ENCODE results near the gene TM9SF2. TPM values are rescaled to one million over a fixed set of nuclear protein-coding genes. Genes with fewer than 3 reads are reported as not detected.

Gene TM9SF2
- total RNA-seq, 1 donor from 2014 or later = 84.3 TPM

DNA sequence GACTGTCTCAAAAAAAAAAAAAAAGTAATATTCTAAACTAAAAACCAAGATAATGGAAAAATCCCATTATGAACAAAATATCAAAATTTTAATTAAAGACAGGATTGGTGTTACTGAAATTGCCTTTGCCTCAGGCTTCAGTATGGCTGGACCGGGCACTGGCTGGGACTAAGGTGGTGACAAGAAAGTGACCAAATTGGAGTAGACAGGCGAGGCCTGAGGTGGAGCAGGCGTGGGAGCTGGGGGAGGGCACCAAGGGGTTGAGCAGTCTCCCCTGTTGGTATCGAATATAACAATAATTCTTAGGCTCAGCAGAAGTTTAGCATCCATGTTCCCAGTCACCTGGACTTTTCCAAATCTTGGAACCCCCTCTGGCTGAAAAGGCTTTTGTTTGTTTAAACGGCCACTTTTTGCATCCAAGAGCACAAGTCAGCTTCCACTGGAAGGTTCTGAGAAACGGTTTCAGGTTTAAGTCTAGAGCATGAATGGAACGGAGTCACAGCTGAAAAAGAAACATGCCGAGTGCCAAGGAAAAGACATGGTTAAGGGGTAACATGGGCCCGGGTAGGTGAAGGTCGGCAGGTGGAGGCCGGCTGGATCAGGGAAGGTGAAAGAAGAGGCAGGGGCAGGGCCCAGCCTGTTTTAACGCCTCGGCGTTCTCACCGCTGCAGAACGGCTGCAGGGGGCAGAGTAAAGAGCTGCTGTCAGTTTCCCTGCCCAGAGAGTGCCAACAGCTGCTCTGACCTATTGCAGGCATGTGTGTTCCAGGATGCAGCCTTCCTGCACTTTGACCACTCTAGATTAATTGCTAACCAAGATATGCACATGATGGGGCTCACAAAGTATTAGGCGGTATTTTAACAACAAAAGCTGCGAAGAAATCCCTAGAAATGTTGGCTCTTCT lies 104.4 kb downstream of the TM9SF2 start:
- DNase-seq (ENCODE audit: low spot score) = no peak
- intact Hi-C loops (cut with DNase I) = no loop called here
- peak; percentile 69 for ATAC-seq

- intact Hi-C loops (cut with DNase I) = no loop called here
- DNase-seq (ENCODE audit: low spot score) = peak; percentile 96
- ATAC-seq = peak; percentile 98
Measured at GRCh38 chr13:99606324-99607066, 105.2 kb downstream of the TM9SF2 start, which contains the start of gene CLYBL. Gene CLYBL, plus strand, starts transcription at chr13:99606690.

- no peak for DNase-seq (ENCODE audit: low spot score)
- no peak for ATAC-seq
- intact Hi-C loops (cut with DNase I) = no loop called here
Measured at GRCh38 chr13:99608345-99608744, 107.1 kb downstream of the TM9SF2 start.

DNA sequence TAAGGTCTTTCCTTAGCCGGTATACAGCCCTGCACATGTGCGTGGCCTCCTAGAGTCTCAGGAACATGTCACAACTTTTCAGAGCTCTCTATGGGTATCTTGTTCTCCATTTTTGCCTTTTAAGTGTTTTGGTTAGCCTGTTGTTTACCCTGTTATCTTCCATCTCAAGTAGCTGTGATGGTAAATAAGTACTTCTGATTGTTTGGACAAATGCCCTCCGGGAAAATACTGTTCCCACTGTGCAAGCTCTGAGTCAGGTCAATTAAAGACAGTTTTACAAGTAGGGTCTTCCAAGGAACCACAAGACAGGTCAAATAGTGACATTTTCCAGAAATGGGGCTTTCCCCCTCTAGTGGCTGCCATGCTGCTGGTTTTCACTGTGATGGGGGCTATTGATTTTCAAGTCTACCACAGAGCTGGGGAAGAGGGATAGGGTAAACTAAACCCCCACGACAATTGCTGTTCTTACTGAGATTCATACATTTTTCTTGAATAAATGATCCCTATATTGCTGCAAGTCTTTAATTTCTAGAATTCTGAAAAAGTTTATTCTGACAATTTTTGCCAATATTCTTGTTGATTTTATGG lies 109.5 kb downstream of the TM9SF2 start:
- no peak for ATAC-seq
- intact Hi-C loops (cut with DNase I) = no loop called here

More for the DNA sequence above, 109.5 kb downstream of the TM9SF2 start:
- DNase-seq (ENCODE audit: low spot score) = no peak

Other genes with a start within 250 kb of the TM9SF2 start
- not detected for gene GPR18, start 243.1 kb upstream of the TM9SF2 start, total RNA-seq
- gene GPR183, start 194.1 kb upstream of the TM9SF2 start, total RNA-seq = 19.5 TPM
- gene CLYBL, start 105.2 kb downstream of the TM9SF2 start, total RNA-seq = 7.8 TPM

Measured in sciatic nerve (tissue), 2 donors.